Neuronal stem cell (in vitro differentiated cells): ENCODE measurements around the gene METTL4.

Experiments
- DNase-seq: peaks from one replicate; pipeline ENCODE4 v3.0.0-alpha.2; 2013; ENCODE audit warnings: low spot score
- H2AFZ ChIP-seq: one replicate; pipeline ENCODE4 v1.6.1; 2013; ENCODE audit warnings: mild to moderate bottlenecking, low read length, inconsistent platforms
- H2AK5ac ChIP-seq: 2 replicates; pipeline ENCODE4 v1.6.1; 2013; ENCODE audit warnings: low read depth, mild to moderate bottlenecking, inconsistent platforms, low read length, moderate library complexity, mixed read lengths
- H2BK120ac ChIP-seq: 2 replicates; pipeline ENCODE4 v1.6.1; 2013; ENCODE audit warnings: low read depth, mild to moderate bottlenecking, inconsistent platforms, low read length, moderate library complexity, mixed read lengths
- H2BK12ac ChIP-seq: one replicate; pipeline ENCODE4 v1.6.1; 2013; ENCODE audit warnings: low read length, inconsistent platforms
- H2BK15ac ChIP-seq: 2 replicates; pipeline ENCODE4 v1.6.1; 2013; ENCODE audit warnings: mild to moderate bottlenecking, low read length, inconsistent platforms, mixed read lengths
- H2BK5ac ChIP-seq: one replicate; pipeline ENCODE4 v1.6.1; 2013; ENCODE audit warnings: inconsistent platforms, mild to moderate bottlenecking, low read length, moderate library complexity
- H3K14ac ChIP-seq: one replicate; pipeline ENCODE4 v1.6.1; 2013; ENCODE audit warnings: low read length, inconsistent platforms
- H3K18ac ChIP-seq: 2 replicates; pipeline ENCODE4 v1.6.1; 2013; ENCODE audit warnings: low read length, inconsistent platforms
- H3K23ac ChIP-seq: 2 replicates; pipeline ENCODE4 v1.6.1; 2013; ENCODE audit warnings: low read depth, mild to moderate bottlenecking, mixed read lengths, low read length, inconsistent platforms; ENCODE audit not compliant: poor library complexity
- H3K27ac ChIP-seq: replicated peaks from 3 replicates; pipeline ENCODE4 v1.5.1; 2013; ENCODE audit warnings: low read length, inconsistent platforms
- H3K27me3 ChIP-seq, 3 experiments: 2 replicates each; pipeline ENCODE4 v1.6.1; 2013; ENCODE audit warnings: low read length in 3 of 3, mild to moderate bottlenecking in 2 of 3, inconsistent platforms in 1 of 3, low read depth in 1 of 3, mixed read lengths in 1 of 3, moderate library complexity in 1 of 3; ENCODE audit not compliant: control insufficient read depth in 3 of 3, insufficient read depth in 3 of 3
- H3K36me3 ChIP-seq, 2 donors: replicated peaks in 1 of 2; 2 replicates each; pipeline ENCODE4 v1.6.1; 2013; ENCODE audit warnings: low read length in 2 of 2; ENCODE audit not compliant: control insufficient read depth in 2 of 2, insufficient read depth in 2 of 2
- H3K4ac ChIP-seq: 2 replicates; pipeline ENCODE4 v1.6.1; 2013; ENCODE audit warnings: inconsistent platforms, mild to moderate bottlenecking, low read length, moderate library complexity
- H3K4me1 ChIP-seq, 2 donors: 1 replicate in 1 of 2; 2 replicates in 1 of 2; pipeline ENCODE4 v1.6.1; 2013; ENCODE audit warnings: low read length in 2 of 2, low read depth in 1 of 2; ENCODE audit not compliant: control insufficient read depth in 2 of 2, insufficient read depth in 1 of 2
- H3K4me2 ChIP-seq: one replicate; pipeline ENCODE4 v1.6.1; 2013; ENCODE audit warnings: mild to moderate bottlenecking, low read length, inconsistent platforms; ENCODE audit not compliant: insufficient read depth, poor library complexity, severe bottlenecking
- H3K4me3 ChIP-seq, 2 donors: 2 replicates each; pipeline ENCODE4 v1.5.1; 2013; ENCODE audit warnings: low read length in 2 of 2, mild to moderate bottlenecking in 2 of 2, inconsistent platforms in 1 of 2, moderate library complexity in 1 of 2
- H3K79me1 ChIP-seq: one replicate; pipeline ENCODE4 v1.6.1; 2013; ENCODE audit warnings: low read depth, mild to moderate bottlenecking, inconsistent platforms, low read length, moderate library complexity
- H3K9ac ChIP-seq: one replicate; pipeline ENCODE4 v1.6.1; 2013; ENCODE audit warnings: mild to moderate bottlenecking, low read depth, low read length, inconsistent platforms; ENCODE audit not compliant: poor library complexity
- H3K9me3 ChIP-seq, 2 donors: replicated peaks in 1 of 2; 2 replicates each; pipeline versions ENCODE3 to v1.6.1; 2013; ENCODE audit warnings: low read length in 2 of 2, mild to moderate bottlenecking in 2 of 2, inconsistent platforms in 1 of 2, low read depth in 1 of 2, mixed read lengths in 1 of 2, moderate library complexity in 1 of 2; ENCODE audit not compliant: control insufficient read depth in 2 of 2, insufficient read depth in 1 of 2
- H4K8ac ChIP-seq: one replicate; pipeline ENCODE4 v1.6.1; 2013; ENCODE audit warnings: low read depth, mild to moderate bottlenecking, inconsistent platforms, low read length, moderate library complexity
- H4K91ac ChIP-seq: one replicate; pipeline ENCODE4 v1.6.1; 2013; ENCODE audit warnings: low read length, low read depth, mild to moderate bottlenecking, inconsistent platforms; ENCODE audit not compliant: poor library complexity
- WGBS, 2 donors: extraction: QIAGEN DNeasy Blood & Tissue Kit; methylation state at CpG; one replicate each; pipeline ENCODE4 v1.1.7; 2013; ENCODE audit warnings: missing lambda C conversion rate in 2 of 2, mixed read lengths in 1 of 2; ENCODE audit not compliant: insufficient read length in 2 of 2, insufficient replicate concordance in 1 of 2; ENCODE audit errors: extremely low coverage in 2 of 2; 5-methylcytosine and 5-hydroxymethylcytosine counted together

METTL4 gene

GRCh38 chr18:2554696-2555095 lies 16.6 kb downstream of the METTL4 start:
- H3K4me1 ChIP-seq, result peaks cover 0 to 6% of the 10 kb centered on the region in 2 donors
- H2BK15ac ChIP-seq, result no peak overlapping the region
- H3K36me3 ChIP-seq, result peaks cover 0 to 21% of the 10 kb centered on the region in 2 donors
- H2BK120ac ChIP-seq, result no peak overlapping the region
- no peaks in the 10 kb centered on the region for H3K9me3 ChIP-seq
- no peak overlapping the region for H2AFZ ChIP-seq
- no CpG with 5 or more reads among the region's 4 CpGs for WGBS, 2 donors
- H3K79me1 ChIP-seq, result no peaks in the 10 kb centered on the region
- H3K4ac ChIP-seq, result no peak overlapping the region
- H2BK5ac ChIP-seq, result no peak overlapping the region
- no peak overlapping the region for H3K18ac ChIP-seq
- H3K27me3 ChIP-seq, result no peaks in the 10 kb centered on the region
- no peak overlapping the region for H3K14ac ChIP-seq
- DNase-seq, result no peak
- no peak overlapping the region for H4K8ac ChIP-seq
- H3K27ac ChIP-seq, result no peak overlapping the region
- H4K91ac ChIP-seq, result no peak overlapping the region
- H3K9ac ChIP-seq, result no peak overlapping the region
- no peak overlapping the region for H2AK5ac ChIP-seq
- H3K4me3 ChIP-seq, result no peak overlapping the region
- H3K23ac ChIP-seq, result no peak overlapping the region
- H2BK12ac ChIP-seq, result no peak overlapping the region
- no peak overlapping the region for H3K4me2 ChIP-seq

DNA sequence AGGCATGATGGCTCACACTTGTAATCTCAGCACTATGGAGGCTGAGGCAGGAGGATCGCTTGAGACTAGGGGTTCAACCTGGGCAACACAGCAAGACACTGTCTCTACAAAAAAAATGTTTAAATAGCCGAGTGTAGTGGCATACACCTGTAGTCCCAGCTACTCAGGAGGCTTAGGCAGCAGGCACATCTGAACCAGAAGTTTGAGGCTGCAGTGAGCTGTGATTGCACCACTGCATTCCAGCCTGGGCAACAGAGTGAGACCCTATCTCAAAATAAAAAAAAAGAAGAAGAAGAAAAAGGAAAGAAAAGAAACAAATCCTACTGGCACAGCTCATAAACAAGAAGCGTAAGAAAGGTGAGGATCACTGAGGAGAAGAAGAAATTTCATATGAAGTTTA lies 19.9 kb downstream of the METTL4 start:
- Histone ChIP-seq H3K18ac (no peak overlapping the region), H3K9ac (no peak overlapping the region), H3K14ac (no peak overlapping the region), H2BK12ac (no peak overlapping the region), H2BK5ac (no peak overlapping the region), H3K36me3 (peaks cover 0 to 28% of the 10 kb centered on the region in 2 donors), H3K4me2 (no peak overlapping the region), H3K9me3 (no peaks in the 10 kb centered on the region), H3K4me3 (no peak overlapping the region), H4K91ac (no peak overlapping the region), H3K23ac (no peak overlapping the region), H3K27me3 (no peaks in the 10 kb centered on the region), H2BK15ac (no peak overlapping the region), H3K27ac (no peak overlapping the region), H2AK5ac (no peak overlapping the region), H4K8ac (no peak overlapping the region), H3K4me1 (peaks cover 0 to 4% of the 10 kb centered on the region in 2 donors), H2BK120ac (no peak overlapping the region), H2AFZ (no peak overlapping the region), H3K4ac (no peak overlapping the region), H3K79me1 (no peaks in the 10 kb centered on the region)
- no CpG with 5 or more reads among the region's 3 CpGs for WGBS, 2 donors
- DNase-seq, result no peak

DNA sequence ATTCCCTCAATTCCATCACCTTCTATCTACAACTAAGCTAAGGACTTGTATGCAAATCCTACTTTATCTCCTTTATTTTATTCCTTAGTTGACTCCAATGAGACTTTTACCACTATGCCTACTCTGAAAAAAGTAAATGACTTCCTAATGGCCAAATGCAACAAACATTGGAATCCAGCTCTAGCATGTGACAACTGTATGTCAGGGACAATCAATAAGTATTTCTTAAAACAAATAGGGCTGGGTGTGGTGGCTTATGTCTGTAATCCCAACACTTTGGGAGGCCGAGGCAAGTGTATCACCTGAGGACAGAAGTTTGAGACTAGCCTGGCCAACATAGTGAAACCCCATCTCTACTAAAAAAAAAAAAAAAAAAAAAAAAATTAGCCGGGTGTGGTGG lies 21.8 kb downstream of the METTL4 start:
- H3K27me3 ChIP-seq, result no peaks in the 10 kb centered on the region
- H3K4me2 ChIP-seq, result no peak overlapping the region
- no peak overlapping the region for H3K14ac ChIP-seq
- no peak overlapping the region for H4K91ac ChIP-seq
- no peak overlapping the region for H3K9ac ChIP-seq
- H3K18ac ChIP-seq, result no peak overlapping the region
- H3K23ac ChIP-seq, result no peak overlapping the region
- H2BK12ac ChIP-seq, result no peak overlapping the region
- H2BK5ac ChIP-seq, result no peak overlapping the region
- WGBS, 2 donors, result no CpG with 5 or more reads among the region's 2 CpGs
- no peaks in the 10 kb centered on the region for H3K9me3 ChIP-seq
- peaks cover 0 to 28% of the 10 kb centered on the region in 2 donors for H3K36me3 ChIP-seq
- H2BK120ac ChIP-seq, result no peak overlapping the region
- H3K4me3 ChIP-seq, result no peak overlapping the region
- no peak overlapping the region for H4K8ac ChIP-seq
- no peaks in the 10 kb centered on the region for H3K4me1 ChIP-seq
- no peak overlapping the region for H2BK15ac ChIP-seq
- no peak overlapping the region for H3K27ac ChIP-seq
- no peak overlapping the region for H2AK5ac ChIP-seq
- no peak for DNase-seq
- no peaks in the 10 kb centered on the region for H3K79me1 ChIP-seq
- H3K4ac ChIP-seq, result no peak overlapping the region
- no peak overlapping the region for H2AFZ ChIP-seq

GRCh38 chr18:2547477-2548087 lies 23.7 kb downstream of the METTL4 start:
- Histone ChIP-seq H4K8ac (no peak overlapping the region), H2BK5ac (no peak overlapping the region), H2BK15ac (no peak overlapping the region), H3K4me2 (no peak overlapping the region), H3K4me1 (no peaks in the 10 kb centered on the region), H3K4ac (no peak overlapping the region), H3K4me3 (no peak overlapping the region), H3K79me1 (no peaks in the 10 kb centered on the region), H3K9ac (no peak overlapping the region), H3K36me3 (peaks cover 0 to 24% of the 10 kb centered on the region in 2 donors), H3K18ac (no peak overlapping the region), H2AFZ (no peak overlapping the region), H2BK12ac (no peak overlapping the region), H3K9me3 (no peaks in the 10 kb centered on the region), H2BK120ac (no peak overlapping the region), H3K14ac (no peak overlapping the region), H4K91ac (no peak overlapping the region), H2AK5ac (no peak overlapping the region), H3K27ac (no peak overlapping the region), H3K23ac (no peak overlapping the region), H3K27me3 (no peaks in the 10 kb centered on the region)
- no CpG with 5 or more reads among the region's 4 CpGs for WGBS, 2 donors
- peak; percentile 24 for DNase-seq
